Spleen (tissue), 7 donors: ENCODE results near the gene CACNA1A.

Experiments used
- CTCF ChIP-seq, 11 experiments: fragments of 200-600 bp in 7 of 11; fragments of 450-650 bp in 4 of 11; sonication (generic) in 4 of 11; IDR thresholded peaks in 8 of 11; conservative IDR thresholded peaks in 3 of 11; 1 replicate in 7 of 11; 2 replicates in 4 of 11; pipeline versions ENCODE4 v1.4.0 to v1.8.0; 2016 to 2021; ENCODE audit warnings: antibody characterized with exemption in 11 of 11, inconsistent platforms in 4 of 11, mild to moderate bottlenecking in 1 of 11
- POLR2A ChIP-seq, 3 donors: fragments of 450-650 bp; IDR thresholded peaks; one replicate each; pipeline ENCODE4 v1.5.1; 2017; ENCODE audit warnings: antibody characterized with exemption in 3 of 3, mild to moderate bottlenecking in 1 of 3
- POLR2AphosphoS5 ChIP-seq, 3 donors: sonication (generic); formaldehyde crosslinking; IDR thresholded peaks; one replicate each; pipeline ENCODE4 v1.5.1; 2017; ENCODE audit warnings: antibody characterized with exemption in 3 of 3
- donor health status: DM: no; HTN: no; CAD: no; lungs with moderate emphysema.
- donor health status: DM: no; HTN: no; CAD: no.
- donor health status: DM: no; HTN: no; CAD: no.

GRCh38 chr19:13476071-13476470, 30.2 kb downstream of the CACNA1A start:
- TF ChIP-seq POLR2AphosphoS5 (IDR thresholded peaks at IDR 0.05) (no peak), CTCF (IDR thresholded peaks at IDR 0.05 in 8 of 11, conservative IDR thresholded peaks at IDR 0.05 in 3 of 11) (no peak), POLR2A (IDR thresholded peaks at IDR 0.05) (no peak)
